ENCODE measurements around the gene TGFB2.
"Not testable (repeated sequence)": the region's sequence is repeated elsewhere in the genome, so short reads cannot be mapped to it uniquely, and the experiment has no call there.

The TGFB2 gene

DNA sequence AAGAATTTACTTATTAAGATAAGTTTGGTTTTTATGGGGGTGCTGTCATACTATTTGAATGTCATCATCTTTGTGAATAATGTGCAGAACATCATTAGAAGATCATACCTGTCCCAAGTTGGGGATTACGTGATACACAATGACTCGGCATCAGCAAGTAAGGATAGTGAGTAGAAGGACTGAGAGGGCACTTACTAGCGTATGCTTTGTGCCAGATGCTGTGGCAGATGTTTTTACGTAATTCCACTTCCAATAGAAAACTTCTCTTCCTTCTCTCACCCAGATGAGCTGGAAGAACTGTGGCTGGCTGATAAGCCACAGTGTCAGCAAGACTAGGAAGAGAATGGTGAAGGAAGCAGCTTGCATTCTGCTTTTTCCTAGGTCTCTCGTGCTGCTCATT is 28.1 kb upstream of the TGFB2 start:
- no peak for DNase-seq
- ATAC-seq = no peak
- Mint-ChIP-seq H3K36me3 (ENCODE audit: low read depth) (peaks cover 35% of the 10 kb centered on the region), H3K27ac (no peak overlapping the region), H3K9me3 (no peaks in the 10 kb centered on the region), H3K27me3 (no peaks in the 10 kb centered on the region), H3K4me1 (peaks cover 3% of the 10 kb centered on the region), H3K4me3 (no peak overlapping the region)

- not testable (repeated sequence) for DNase-seq, ATAC-seq, H3K9me3 Mint-ChIP-seq, H3K4me1 Mint-ChIP-seq, H3K27me3 Mint-ChIP-seq, H3K27ac Mint-ChIP-seq, H3K4me3 Mint-ChIP-seq
- H3K36me3 Mint-ChIP-seq (ENCODE audit: low read depth) = peaks cover 35% of the 10 kb centered on the region
Measured at GRCh38 chr1:218320182-218320581, 25.0 kb upstream of the TGFB2 start.

- ATAC-seq = no peak
- no peaks in the 10 kb centered on the region for H3K4me1 Mint-ChIP-seq
- no peaks in the 10 kb centered on the region for H3K9me3 Mint-ChIP-seq
- no peak overlapping the region for H3K4me3 Mint-ChIP-seq
- H3K27ac Mint-ChIP-seq = no peak overlapping the region
- no peak for DNase-seq
- H3K27me3 Mint-ChIP-seq = no peaks in the 10 kb centered on the region
- H3K36me3 Mint-ChIP-seq (ENCODE audit: low read depth) = peaks cover 36% of the 10 kb centered on the region
Measured at GRCh38 chr1:218322762-218323161, 22.4 kb upstream of the TGFB2 start.

- Mint-ChIP-seq H3K4me3 (no peak overlapping the region), H3K27me3 (no peaks in the 10 kb centered on the region), H3K4me1 (no peaks in the 10 kb centered on the region), H3K9me3 (no peaks in the 10 kb centered on the region), H3K27ac (no peak overlapping the region), H3K36me3 (ENCODE audit: low read depth) (peaks cover 31% of the 10 kb centered on the region)
- ATAC-seq (no peak), DNase-seq (no peak)
Measured at GRCh38 chr1:218323568-218324225, 21.4 kb upstream of the TGFB2 start.

GRCh38 chr1:218324226-218324580 is 20.9 kb upstream of the TGFB2 start:
- Mint-ChIP-seq H3K4me3 (no peak overlapping the region), H3K36me3 (ENCODE audit: low read depth) (peaks cover 29% of the 10 kb centered on the region), H3K27ac (no peak overlapping the region), H3K9me3 (no peaks in the 10 kb centered on the region), H3K4me1 (no peaks in the 10 kb centered on the region), H3K27me3 (no peaks in the 10 kb centered on the region)
- DNase-seq (no peak), ATAC-seq (peak; percentile 24)

DNA sequence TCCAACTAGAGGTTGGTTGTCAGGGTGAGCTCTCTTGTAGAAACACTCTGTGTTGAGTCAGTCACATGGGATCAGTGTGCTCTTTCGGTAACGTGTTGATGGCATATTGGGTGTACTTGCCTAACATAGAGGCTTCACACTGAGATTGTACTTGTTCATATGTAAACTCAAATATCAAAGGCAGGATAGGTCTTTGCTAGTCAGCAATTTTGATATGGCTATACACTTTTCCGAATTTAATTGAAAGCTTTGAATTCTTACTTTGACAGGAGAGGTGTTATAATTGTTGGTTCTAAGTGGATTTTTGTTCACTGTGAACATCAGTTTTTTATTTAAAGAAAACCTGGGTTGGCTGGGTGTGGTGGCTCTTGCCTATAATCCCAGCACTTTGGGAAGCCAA is 16.4 kb upstream of the TGFB2 start:
- no peak for DNase-seq
- H3K27me3 Mint-ChIP-seq = no peaks in the 10 kb centered on the region
- no peaks in the 10 kb centered on the region for H3K4me1 Mint-ChIP-seq
- no peak overlapping the region for H3K27ac Mint-ChIP-seq
- H3K9me3 Mint-ChIP-seq = no peaks in the 10 kb centered on the region
- H3K4me3 Mint-ChIP-seq = no peak overlapping the region
- H3K36me3 Mint-ChIP-seq (ENCODE audit: low read depth) = peaks cover 25% of the 10 kb centered on the region
- no peak for ATAC-seq

- no peaks in the 10 kb centered on the region for H3K4me1 Mint-ChIP-seq
- no peaks in the 10 kb centered on the region for H3K27me3 Mint-ChIP-seq
- DNase-seq = no peak
- H3K27ac Mint-ChIP-seq = no peak overlapping the region
- H3K9me3 Mint-ChIP-seq = no peaks in the 10 kb centered on the region
- peak; percentile 43 for ATAC-seq
- H3K4me3 Mint-ChIP-seq = no peak overlapping the region
- H3K36me3 Mint-ChIP-seq (ENCODE audit: low read depth) = peaks cover 21% of the 10 kb centered on the region
Measured at GRCh38 chr1:218330043-218330623, 15.0 kb upstream of the TGFB2 start.

DNA sequence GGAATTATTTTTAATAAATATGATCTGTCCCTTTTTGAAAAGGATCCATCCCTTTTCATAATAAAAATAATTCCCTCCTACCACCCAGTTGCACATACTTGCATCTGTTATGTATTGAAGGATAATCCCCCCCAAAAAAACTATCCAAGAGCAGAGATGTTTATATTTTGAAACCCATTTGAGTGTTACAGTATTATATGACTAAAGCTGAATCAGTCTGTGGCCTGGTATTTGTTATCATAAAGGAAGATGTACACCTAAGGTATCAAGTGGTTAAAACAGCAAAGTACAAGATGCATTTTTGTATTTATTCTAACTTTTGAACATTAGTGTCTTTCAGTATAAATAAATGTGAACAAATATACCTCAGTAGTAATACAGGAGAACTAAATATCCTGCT is 12.7 kb upstream of the TGFB2 start:
- no peak overlapping the region for H3K4me3 Mint-ChIP-seq
- H3K36me3 Mint-ChIP-seq (ENCODE audit: low read depth) = peaks cover 19% of the 10 kb centered on the region
- no peaks in the 10 kb centered on the region for H3K27me3 Mint-ChIP-seq
- H3K9me3 Mint-ChIP-seq = no peaks in the 10 kb centered on the region
- DNase-seq (no peak), ATAC-seq (no peak)
- H3K27ac Mint-ChIP-seq = no peak overlapping the region
- no peaks in the 10 kb centered on the region for H3K4me1 Mint-ChIP-seq

DNA sequence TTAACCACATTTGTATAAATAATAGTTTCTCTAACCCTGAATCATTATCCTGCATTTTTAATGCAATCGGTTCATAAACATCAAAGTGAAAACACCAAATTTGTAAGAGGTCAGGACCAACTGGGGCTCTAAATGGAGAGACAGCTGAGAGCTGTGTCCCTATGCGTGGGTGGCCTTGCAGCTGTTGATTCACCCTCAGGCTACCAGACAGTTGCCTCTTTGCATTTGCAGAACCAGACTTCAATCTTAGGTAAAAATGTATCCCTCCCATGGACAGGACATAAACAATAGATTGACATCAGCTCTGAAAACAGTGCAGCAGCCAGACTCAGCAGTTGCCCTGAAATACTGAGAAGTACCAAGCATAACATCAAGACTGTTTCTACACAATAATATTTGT is 8.8 kb upstream of the TGFB2 start:
- no peak overlapping the region for H3K27ac Mint-ChIP-seq
- no peak overlapping the region for H3K4me3 Mint-ChIP-seq
- DNase-seq (no peak), ATAC-seq (no peak)
- peaks cover 4% of the 10 kb centered on the region for H3K27me3 Mint-ChIP-seq
- H3K36me3 Mint-ChIP-seq (ENCODE audit: low read depth) = peaks cover 20% of the 10 kb centered on the region
- no peaks in the 10 kb centered on the region for H3K4me1 Mint-ChIP-seq
- H3K9me3 Mint-ChIP-seq = no peaks in the 10 kb centered on the region

GRCh38 chr1:218339267-218339831 is 5.8 kb upstream of the TGFB2 start:
- Mint-ChIP-seq H3K27ac (no peak overlapping the region), H3K4me1 (no peaks in the 10 kb centered on the region), H3K4me3 (no peak overlapping the region), H3K9me3 (no peaks in the 10 kb centered on the region), H3K27me3 (peaks cover 9% of the 10 kb centered on the region), H3K36me3 (ENCODE audit: low read depth) (peaks cover 13% of the 10 kb centered on the region)
- DNase-seq (no peak), ATAC-seq (no peak)

DNA sequence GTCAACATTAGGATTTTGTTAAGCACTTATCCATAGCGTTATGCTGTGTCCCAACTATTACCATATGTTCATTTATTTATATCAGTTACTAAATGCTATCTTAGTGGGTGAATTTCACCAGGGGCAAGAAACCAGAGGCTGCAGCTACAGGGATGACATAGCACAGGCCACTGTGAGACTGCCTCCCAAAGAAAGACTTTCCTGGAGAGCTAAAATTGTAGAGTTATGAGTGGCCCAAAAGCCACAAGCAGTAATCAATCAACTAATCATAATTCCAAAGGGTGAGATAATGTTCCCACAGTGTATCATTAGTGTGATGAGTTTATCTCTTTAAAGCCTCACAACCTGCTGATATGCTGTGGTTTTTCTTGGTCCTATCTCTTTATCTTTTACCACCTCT is 3.8 kb upstream of the TGFB2 start:
- DNase-seq (no peak), ATAC-seq (no peak)
- peaks cover 15% of the 10 kb centered on the region for H3K27me3 Mint-ChIP-seq
- peaks cover 3% of the 10 kb centered on the region for H3K4me1 Mint-ChIP-seq
- no peaks in the 10 kb centered on the region for H3K9me3 Mint-ChIP-seq
- H3K36me3 Mint-ChIP-seq (ENCODE audit: low read depth) = peaks cover 10% of the 10 kb centered on the region
- no peak overlapping the region for H3K4me3 Mint-ChIP-seq
- H3K27ac Mint-ChIP-seq = no peak overlapping the region

DNA sequence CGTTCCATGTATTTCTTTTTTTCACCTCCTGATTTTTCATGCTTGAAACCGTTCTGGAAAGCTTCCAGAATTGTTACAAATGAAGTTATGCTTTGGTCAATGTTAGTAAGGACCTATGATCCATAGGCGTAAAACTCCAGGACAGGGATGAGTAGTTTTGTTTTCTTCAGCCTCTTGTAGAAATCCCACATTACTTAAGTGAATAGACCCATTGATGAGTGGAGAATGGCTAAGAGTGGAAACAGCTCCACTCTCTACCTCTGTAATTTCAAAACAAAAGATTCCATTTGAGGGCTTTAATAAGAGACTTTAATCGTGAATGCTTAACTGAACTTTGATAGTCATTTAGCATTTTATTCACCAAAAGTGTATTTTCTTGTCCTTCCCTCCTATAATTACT is 3.0 kb upstream of the TGFB2 start:
- Mint-ChIP-seq H3K4me1 (peaks cover 10% of the 10 kb centered on the region), H3K4me3 (no peak overlapping the region), H3K27me3 (peaks cover 23% of the 10 kb centered on the region), H3K36me3 (ENCODE audit: low read depth) (peaks cover 10% of the 10 kb centered on the region), H3K9me3 (no peaks in the 10 kb centered on the region), H3K27ac (no peak overlapping the region)
- DNase-seq (no peak), ATAC-seq (no peak)

DNA sequence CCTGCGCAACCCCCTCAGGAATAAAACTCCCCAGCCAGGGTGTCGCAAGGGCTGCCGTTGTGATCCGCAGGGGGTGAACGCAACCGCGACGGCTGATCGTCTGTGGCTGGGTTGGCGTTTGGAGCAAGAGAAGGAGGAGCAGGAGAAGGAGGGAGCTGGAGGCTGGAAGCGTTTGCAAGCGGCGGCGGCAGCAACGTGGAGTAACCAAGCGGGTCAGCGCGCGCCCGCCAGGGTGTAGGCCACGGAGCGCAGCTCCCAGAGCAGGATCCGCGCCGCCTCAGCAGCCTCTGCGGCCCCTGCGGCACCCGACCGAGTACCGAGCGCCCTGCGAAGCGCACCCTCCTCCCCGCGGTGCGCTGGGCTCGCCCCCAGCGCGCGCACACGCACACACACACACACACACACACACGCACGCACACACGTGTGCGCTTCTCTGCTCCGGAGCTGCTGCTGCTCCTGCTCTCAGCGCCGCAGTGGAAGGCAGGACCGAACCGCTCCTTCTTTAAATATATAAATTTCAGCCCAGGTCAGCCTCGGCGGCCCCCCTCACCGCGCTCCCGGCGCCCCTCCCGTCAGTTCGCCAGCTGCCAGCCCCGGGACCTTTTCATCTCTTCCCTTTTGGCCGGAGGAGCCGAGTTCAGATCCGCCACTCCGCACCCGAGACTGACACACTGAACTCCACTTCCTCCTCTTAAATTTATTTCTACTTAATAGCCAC is 696 bp downstream of the TGFB2 start:
- ATAC-seq (peak; percentile 57), DNase-seq (peak; percentile 33)
- H3K9me3 Mint-ChIP-seq = no peaks in the 10 kb centered on the region
- H3K4me1 Mint-ChIP-seq = peaks cover 21% of the 10 kb centered on the region
- H3K27me3 Mint-ChIP-seq = peaks cover 50% of the 10 kb centered on the region
- H3K4me3 Mint-ChIP-seq = no peak overlapping the region
- H3K36me3 Mint-ChIP-seq (ENCODE audit: low read depth) = peaks cover 7% of the 10 kb centered on the region
- no peak overlapping the region for H3K27ac Mint-ChIP-seq

- Mint-ChIP-seq H3K4me3 (no peak overlapping the region), H3K36me3 (ENCODE audit: low read depth) (peaks cover under 1% of the 10 kb centered on the region), H3K4me1 (peaks cover 29% of the 10 kb centered on the region), H3K27me3 (peaks cover 51% of the 10 kb centered on the region), H3K9me3 (no peaks in the 10 kb centered on the region), H3K27ac (no peak overlapping the region)
- DNase-seq (peak; percentile 14), ATAC-seq (no peak)
Measured at GRCh38 chr1:218346391-218347204, 1.5 kb downstream of the TGFB2 start.
